OCI-LY7 (cell line): ENCODE measurements around the gene NPR3. TPM values are rescaled to one million over a fixed set of nuclear protein-coding genes. Genes with fewer than 3 reads are reported as not detected.

Source experiments
- BruUV-seq: library from RNA; stranded (reverse); fragments of 400-500 nt; replicated peaks from 2 replicates; lab custom pipeline; 2021; lab: Mats Ljungman, UMichigan
- CTCF ChIA-PET: fragments of 300-600 bp; sonication (Branson Sonifier 250); formaldehyde crosslinking; loops from one replicate; lab custom pipeline; 2022; ENCODE audit warnings: antibody characterized with exemption; ENCODE audit not compliant: unreplicated experiment; lab: Charles Lee
- POLR2A ChIA-PET: fragments of 300-600 bp; sonication (Branson Sonifier 250); formaldehyde crosslinking; loops from one replicate; lab custom pipeline; 2022; ENCODE audit warnings: antibody characterized with exemption; lab: Charles Lee
- DNase-seq: peaks from one replicate; pipeline ENCODE4 v3.0.0-alpha.2; 2015; ENCODE audit warnings: low spot score
- H2AFZ ChIP-seq: fragments of 200-600 bp; sonication (generic), shearing (Covaris generic); 2 replicates; pipeline ENCODE4 v1.6.1; 2014; ENCODE audit warnings: mild to moderate bottlenecking, antibody characterized with exemption, low read length, moderate library complexity
- H3K27ac ChIP-seq: fragments of 200-600 bp; sonication (generic); 2 replicates; pipeline ENCODE4 v1.5.1; 2014; ENCODE audit warnings: mixed run types, low read depth, mild to moderate bottlenecking, moderate library complexity, low read length, inconsistent platforms; ENCODE audit not compliant: poor library complexity, severe bottlenecking
- H3K36me3 ChIP-seq: fragments of 200-600 bp; sonication (generic); 2 replicates; pipeline ENCODE4 v1.6.1; 2014; ENCODE audit warnings: mild to moderate bottlenecking, antibody characterized with exemption, low read length, moderate library complexity, mixed read lengths; ENCODE audit not compliant: insufficient read depth
- H3K4me1 ChIP-seq: fragments of 200-600 bp; sonication (generic); 2 replicates; pipeline ENCODE4 v1.5.1; 2014; ENCODE audit warnings: mild to moderate bottlenecking, low read length; ENCODE audit not compliant: insufficient read depth, poor library complexity, severe bottlenecking
- H3K4me2 ChIP-seq: fragments of 200-600 bp; sonication (generic); 2 replicates; pipeline ENCODE4 v1.6.1; 2014; ENCODE audit warnings: mild to moderate bottlenecking, low read length
- H3K4me3 ChIP-seq: fragments of 200-600 bp; sonication (generic); 2 replicates; pipeline ENCODE4 v1.5.1; 2014; ENCODE audit warnings: mild to moderate bottlenecking, low read depth, low read length; ENCODE audit not compliant: poor library complexity, severe bottlenecking
- H3K79me2 ChIP-seq: fragments of 200-600 bp; sonication (generic); 2 replicates; pipeline ENCODE4 v1.6.1; 2016; ENCODE audit warnings: low read depth, mild to moderate bottlenecking, low read length, moderate library complexity, mixed read lengths; ENCODE audit not compliant: insufficient read depth
- H3K9me2 ChIP-seq: fragments of 200-600 bp; sonication (generic); 2 replicates; pipeline ENCODE4 v1.6.1; 2016; ENCODE audit warnings: mild to moderate bottlenecking, low read length, mixed read lengths; ENCODE audit not compliant: insufficient read depth
- H3K9me3 ChIP-seq: fragments of 200-600 bp; sonication (generic); 2 replicates; pipeline ENCODE4 v1.6.1; 2014; ENCODE audit warnings: mild to moderate bottlenecking, mixed run types, low read length, mixed read lengths
- H4K20me1 ChIP-seq: fragments of 200-600 bp; sonication (generic); 2 replicates; pipeline ENCODE4 v1.6.1; 2014; ENCODE audit warnings: mild to moderate bottlenecking, antibody characterized with exemption, low read length, moderate library complexity, mixed read lengths; ENCODE audit not compliant: insufficient read depth
- CTCF ChIP-seq: fragments of 200-600 bp; sonication (generic); conservative IDR thresholded peaks from 2 replicates; pipeline ENCODE4 v1.5.1; 2014; ENCODE audit warnings: mild to moderate bottlenecking, antibody characterized with exemption, low read length, moderate library complexity, mixed read lengths
- EZH2phosphoT487 ChIP-seq: fragments of 200-600 bp; sonication (generic); IDR thresholded peaks from 2 replicates; pipeline ENCODE4 v1.6.1; 2018; ENCODE audit warnings: low read depth, borderline replicate concordance, mild to moderate bottlenecking, mixed run types, antibody characterized with exemption, low read length, moderate library complexity, mixed read lengths
- intact Hi-C: fragments of 100-400 bp; cut with micrococcal nuclease; formaldehyde crosslinking; loops from one replicate; pipeline ENCODE4 v1.10.0; 2022; ENCODE audit not compliant: unreplicated experiment
- total RNA-seq, 2 experiments: library from RNA; depleted of rRNA in 1 of 2; stranded (reverse); fragments of >200 nt in 1 of 2; shearing (Covaris generic) in 1 of 2; gene quantifications; 2 replicates each; pipeline ENCODE4 v1.2.3, GENCODE V29; 2014 to 2022

NPR3 gene
- total RNA-seq, 2 experiments from 2014 or later, result not detected

- no peaks in the 10 kb centered on the region for H3K4me1 ChIP-seq
Observed at GRCh38 chr5:32771037-32771436, 59.9 kb downstream of the NPR3 start.

GRCh38 chr5:32773944-32774343 lies 62.8 kb downstream of the NPR3 start:
- Histone ChIP-seq H3K9me2 (no peaks in the 10 kb centered on the region), H3K27ac (no peak overlapping the region), H3K4me1 (no peaks in the 10 kb centered on the region), H4K20me1 (no peaks in the 10 kb centered on the region), H3K4me2 (no peak overlapping the region), H3K79me2 (no peaks in the 10 kb centered on the region), H2AFZ (no peak overlapping the region), H3K9me3 (no peaks in the 10 kb centered on the region), H3K36me3 (no peaks in the 10 kb centered on the region), H3K4me3 (no peak overlapping the region)
- TF ChIP-seq EZH2phosphoT487, result no peak
- TF ChIP-seq CTCF, result no peak
- DNase-seq, result no peak
- no TSS peak for BruUV-seq
- POLR2A ChIA-PET, result no interaction called here
- intact Hi-C loops, result no loop called here
- CTCF ChIA-PET, result no interaction called here

More at GRCh38 chr5:32771037-32771436, 59.9 kb downstream of the NPR3 start:
- Histone ChIP-seq H4K20me1 (no peaks in the 10 kb centered on the region), H2AFZ (no peak overlapping the region), H3K4me2 (no peak overlapping the region), H3K36me3 (no peaks in the 10 kb centered on the region), H3K4me3 (no peak overlapping the region), H3K9me3 (no peaks in the 10 kb centered on the region), H3K79me2 (no peaks in the 10 kb centered on the region), H3K27ac (no peak overlapping the region), H3K9me2 (no peaks in the 10 kb centered on the region)
- ChIA-PET CTCF (no interaction called here), POLR2A (interaction anchor here (0.6 to 1.0 kb wide), 3 partner anchors 15 to 891 kb away, joined by 3 to 4 read pairs (median 3); no protein-coding TSS in a partner anchor)
- BruUV-seq, result no TSS peak
- no peak for DNase-seq
- TF ChIP-seq CTCF (no peak), EZH2phosphoT487 (no peak)
- intact Hi-C loops, result no loop called here

GRCh38 chr5:32776200-32776599 lies 65.1 kb downstream of the NPR3 start:
- H3K4me1 ChIP-seq, result no peaks in the 10 kb centered on the region
- no peaks in the 10 kb centered on the region for H4K20me1 ChIP-seq
- H3K27ac ChIP-seq, result no peak overlapping the region
- intact Hi-C loops, result no loop called here
- no peaks in the 10 kb centered on the region for H3K79me2 ChIP-seq
- no peak overlapping the region for H2AFZ ChIP-seq
- H3K9me2 ChIP-seq, result no peaks in the 10 kb centered on the region
- DNase-seq, result no peak
- ChIA-PET CTCF (no interaction called here), POLR2A (no interaction called here)
- TF ChIP-seq EZH2phosphoT487 (no peak), CTCF (no peak)
- H3K9me3 ChIP-seq, result no peaks in the 10 kb centered on the region
- no peak overlapping the region for H3K4me2 ChIP-seq
- H3K4me3 ChIP-seq, result no peak overlapping the region
- H3K36me3 ChIP-seq, result no peaks in the 10 kb centered on the region
- no TSS peak for BruUV-seq
